ENCODE results near the gene PIGP. TPM values are rescaled to one million over a fixed set of nuclear protein-coding genes. Genes with fewer than 3 reads are reported as not detected.

PIGP gene
- total and polyA plus RNA-seq, 2 of the 8 experiments (the other 6 are each of a cell fraction or from before 2014, with no cell fraction given) = 11.3 to 18.0 TPM

DNA sequence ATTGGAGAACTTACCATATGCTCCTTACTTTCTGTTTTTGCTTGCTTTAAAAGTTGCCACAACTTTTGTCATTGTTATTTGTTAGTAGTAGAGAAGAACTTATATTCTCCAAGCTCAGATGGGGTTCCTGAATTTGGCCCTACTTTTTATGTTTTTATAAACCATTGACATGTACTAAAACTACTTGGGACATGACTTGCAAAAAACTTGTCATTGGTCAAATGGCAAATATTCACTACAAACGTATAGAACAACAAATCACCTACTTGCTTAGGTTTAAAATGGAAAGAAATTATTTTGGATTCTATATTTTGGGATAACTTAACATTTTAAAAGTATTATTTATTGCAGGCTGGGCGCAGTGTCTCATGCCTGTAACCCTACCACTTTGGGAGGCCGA lies 32.7 kb downstream of the PIGP start:
- ChIA-PET CTCF (ENCODE audit: partially characterized antibody) (interaction anchor here (1.0 to 2.2 kb wide), 5 partner anchors 13 to 378 kb away, joined by 3 to 9 read pairs (median 3); no protein-coding TSS in a partner anchor), POLR2A (ENCODE audit: partially characterized antibody) (interaction anchor here (0.9 kb wide), 1 partner anchor 9 kb away, joined by 3 read pairs; no protein-coding TSS in a partner anchor)
- Histone ChIP-seq H3K4me2 (ENCODE audit: insufficient read depth in 1 of 2, low read depth in 2 of 2, low read length in 2 of 2) (no peak overlapping the region), H2BK120ac (replicated peaks; ENCODE audit: low read depth, low read length) (no peak overlapping the region), H3K4me1 (replicated peaks in 1 of 4; ENCODE audit: control insufficient read depth in 3 of 4, insufficient read depth in 4 of 4, low read length in 3 of 4) (peaks cover 0 to 4% (median 0%) of the 10 kb centered on the region in 4 experiments; a peak in 3 of 7 replicates), H2AFZ (ENCODE audit: low read length) (no peak overlapping the region), H4K20me1 (replicated peaks in 1 of 2; ENCODE audit: control insufficient read depth in 1 of 2, insufficient read depth in 2 of 2, low read length in 2 of 2) (peaks cover 0 to 3% of the 10 kb centered on the region in 2 experiments), H3K27me3 (replicated peaks in 1 of 4; ENCODE audit: control insufficient read depth in 3 of 4, extremely low read depth in 1 of 4, insufficient read depth in 3 of 4, low read length in 3 of 4) (peaks cover 0 to 54% (median 21%) of the 10 kb centered on the region in 4 experiments; a peak in 6 of 7 replicates), H3K56ac (replicated peaks; ENCODE audit: insufficient read length, low read depth, low read length) (no peak overlapping the region), H4K5ac (ENCODE audit: insufficient read length, low read depth, low read length) (no peak overlapping the region), H3K9me3 (ENCODE audit: insufficient read depth in 2 of 2, low read depth in 1 of 2, low read length in 1 of 2) (no peaks in the 10 kb centered on the region), H2BK12ac (ENCODE audit: low read depth, low read length) (no peak overlapping the region), H3K36me3 (ENCODE audit: control insufficient read depth in 2 of 4, insufficient read depth in 4 of 4, low read length in 3 of 4) (no peaks in the 10 kb centered on the region), H3K4me3 (ENCODE audit: extremely low read depth in 1 of 4, insufficient read depth in 2 of 4, low read depth in 3 of 4, low read length in 4 of 4) (no peak overlapping the region), H3K27ac (ENCODE audit: low read depth, low read length) (no peak overlapping the region), H2BK5ac (ENCODE audit: low read depth, low read length) (no peak overlapping the region), H3K79me2 (ENCODE audit: control insufficient read depth in 1 of 2, insufficient read depth in 2 of 2, low read length in 2 of 2) (no peaks in the 10 kb centered on the region), H2BK15ac (ENCODE audit: low read length) (no peak overlapping the region), H3K14ac (ENCODE audit: insufficient read length) (no peak overlapping the region), H4K91ac (replicated peaks; ENCODE audit: insufficient read length, low read length) (no peak overlapping the region), H4K8ac (ENCODE audit: extremely low read depth, insufficient read depth, low read length) (no peak overlapping the region), H3K9ac (replicated peaks in 1 of 4; ENCODE audit: extremely low read depth in 1 of 4, low read depth in 3 of 4, low read length in 3 of 4) (no peak overlapping the region), H2AK5ac (ENCODE audit: low read depth, low read length) (no peak overlapping the region), H3K23me2 (ENCODE audit: low read depth, low read length) (no peaks in the 10 kb centered on the region), H3K18ac (ENCODE audit: extremely low read depth, low read length) (no peak overlapping the region), H3K4ac (replicated peaks; ENCODE audit: insufficient read length, low read depth, low read length) (no peak overlapping the region), H3K23ac (ENCODE audit: insufficient read length) (no peak overlapping the region), H2BK20ac (ENCODE audit: low read length) (no peak overlapping the region), H3K79me1 (ENCODE audit: low read depth, low read length) (no peaks in the 10 kb centered on the region)
- DNase-seq (ENCODE audit: low read depth in 1 of 2, low spot score in 2 of 2) = no peak
- no peak for FAIRE-seq
- TF ChIP-seq GTF2F1 (IDR thresholded peaks at IDR 0.05; ENCODE audit: borderline replicate concordance, low read depth, low read length) = no peak
- no peak for TF ChIP-seq CTBP2 (IDR thresholded peaks at IDR 0.05; ENCODE audit: borderline replicate concordance, insufficient read depth, insufficient read length, low read length)
- no peak for TF ChIP-seq NANOG (IDR thresholded peaks at IDR 0.05; ENCODE audit: insufficient read depth, low read depth, low read length, poor library complexity, severe bottlenecking)
- TF ChIP-seq, protein P1, sequence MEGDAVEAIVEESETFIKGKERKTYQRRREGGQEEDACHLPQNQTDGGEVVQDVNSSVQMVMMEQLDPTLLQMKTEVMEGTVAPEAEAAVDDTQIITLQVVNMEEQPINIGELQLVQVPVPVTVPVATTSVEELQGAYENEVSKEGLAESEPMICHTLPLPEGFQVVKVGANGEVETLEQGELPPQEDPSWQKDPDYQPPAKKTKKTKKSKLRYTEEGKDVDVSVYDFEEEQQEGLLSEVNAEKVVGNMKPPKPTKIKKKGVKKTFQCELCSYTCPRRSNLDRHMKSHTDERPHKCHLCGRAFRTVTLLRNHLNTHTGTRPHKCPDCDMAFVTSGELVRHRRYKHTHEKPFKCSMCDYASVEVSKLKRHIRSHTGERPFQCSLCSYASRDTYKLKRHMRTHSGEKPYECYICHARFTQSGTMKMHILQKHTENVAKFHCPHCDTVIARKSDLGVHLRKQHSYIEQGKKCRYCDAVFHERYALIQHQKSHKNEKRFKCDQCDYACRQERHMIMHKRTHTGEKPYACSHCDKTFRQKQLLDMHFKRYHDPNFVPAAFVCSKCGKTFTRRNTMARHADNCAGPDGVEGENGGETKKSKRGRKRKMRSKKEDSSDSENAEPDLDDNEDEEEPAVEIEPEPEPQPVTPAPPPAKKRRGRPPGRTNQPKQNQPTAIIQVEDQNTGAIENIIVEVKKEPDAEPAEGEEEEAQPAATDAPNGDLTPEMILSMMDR (IDR thresholded peaks at IDR 0.05; ENCODE audit: control extremely low read depth in 1 of 3, insufficient read depth in 1 of 3, low read depth in 1 of 3, low read length in 3 of 3) = no peak
- no peak for TF ChIP-seq CBX8 (IDR thresholded peaks at IDR 0.05; ENCODE audit: borderline replicate concordance, low read depth, low read length)
- no peak for TF ChIP-seq POLR2A (IDR thresholded peaks at IDR 0.05; ENCODE audit: control extremely low read depth in 1 of 2, low read depth in 2 of 2, low read length in 2 of 2)
- no peak for TF ChIP-seq SIRT6 (IDR thresholded peaks at IDR 0.05; ENCODE audit: low read length)
- no peak for TF ChIP-seq RBBP5 (IDR thresholded peaks at IDR 0.05; ENCODE audit: borderline replicate concordance, low read depth, low read length)
- no peak for TF ChIP-seq SP4 (IDR thresholded peaks at IDR 0.05; ENCODE audit: low read length)
- 78% methylated on average over 3 of the region's 3 CpGs; no CpG with 5 or more reads in 1 of the 2 experiments for WGBS, 2 experiments (ENCODE audit: extremely low coverage in 1 of 2, insufficient coverage in 1 of 2, insufficient read length in 1 of 2, insufficient replicate concordance in 2 of 2, low coverage in 1 of 2, low lambda C conversion rate in 2 of 2, missing lambda C conversion rate in 1 of 2)

Measured in H1 (cell line).